Breast epithelium (tissue), 3 donors: ENCODE measurements around the gene PEX11G.

Experiments used
- CTCF ChIP-seq, 3 donors: fragments of 450-650 bp; IDR thresholded peaks; one replicate each; pipeline ENCODE4 v1.5.1; 2016 to 2017; ENCODE audit warnings: antibody characterized with exemption in 3 of 3, mild to moderate bottlenecking in 3 of 3, moderate library complexity in 3 of 3
- POLR2AphosphoS5 ChIP-seq, 3 donors: sonication (generic); formaldehyde crosslinking; IDR thresholded peaks; one replicate each; pipeline ENCODE4 v1.6.1; 2017; ENCODE audit warnings: antibody characterized with exemption in 3 of 3

GRCh38 chr19:7513809-7514642 lies 25.2 kb upstream of the PEX11G start:
- TF ChIP-seq CTCF (IDR thresholded peaks at IDR 0.05) (no peak), POLR2AphosphoS5 (IDR thresholded peaks at IDR 0.05) (no peak)
